GM23338 (cell line): ENCODE results near the gene MCC. TPM values are rescaled to one million over a fixed set of nuclear protein-coding genes. Genes with fewer than 3 reads are reported as not detected.

ENCODE experiments used
- ATAC-seq: fragments of 200-7000 bp; cut with Tn5 transposase; 3 replicates; pipeline ENCODE4 v1.9.1; 2020
- DNase-seq: peaks from one replicate; pipeline ENCODE4 v3.0.0-alpha.2; 2015; ENCODE audit warnings: low spot score
- H2AFZ ChIP-seq: fragments of 200-600 bp; sonication (generic); 2 replicates; pipeline ENCODE4 v1.8.0; 2016; ENCODE audit warnings: antibody characterized with exemption, mild to moderate bottlenecking, moderate library complexity
- H3F3A ChIP-seq: fragments of 200-600 bp; sonication (generic); replicated peaks from 2 replicates; pipeline ENCODE4 v1.8.0; 2017; ENCODE audit warnings: antibody characterized with exemption, mixed run types, low read depth
- H3K27ac ChIP-seq: fragments of 200-600 bp; sonication (generic); 2 replicates; pipeline ENCODE4 v1.6.1; 2016; ENCODE audit warnings: low read depth
- H3K27me3 ChIP-seq: fragments of 200-600 bp; sonication (generic); 2 replicates; pipeline ENCODE4 v1.8.0; 2016; ENCODE audit warnings: mild to moderate bottlenecking, mixed run types, moderate library complexity; ENCODE audit not compliant: insufficient read depth
- H3K36me3 ChIP-seq: fragments of 200-600 bp; sonication (generic); 2 replicates; pipeline ENCODE4 v1.8.0; 2016; ENCODE audit warnings: mild to moderate bottlenecking; ENCODE audit not compliant: insufficient read depth
- H3K4me1 ChIP-seq: fragments of 200-600 bp; sonication (generic); 2 replicates; pipeline ENCODE4 v1.8.0; 2016; ENCODE audit warnings: mild to moderate bottlenecking, moderate library complexity; ENCODE audit not compliant: insufficient read depth
- H3K4me2 ChIP-seq: fragments of 200-600 bp; sonication (generic); 2 replicates; pipeline ENCODE4 v1.7.1; 2017; ENCODE audit warnings: mixed run types
- H3K4me3 ChIP-seq: fragments of 200-600 bp; sonication (generic); 2 replicates; pipeline ENCODE4 v1.6.1; 2016; ENCODE audit warnings: mixed run types
- H3K79me2 ChIP-seq: fragments of 200-600 bp; sonication (generic); replicated peaks from 2 replicates; pipeline ENCODE4 v1.8.0; 2017; ENCODE audit warnings: mild to moderate bottlenecking; ENCODE audit not compliant: insufficient read depth
- H3K9me2 ChIP-seq: fragments of 200-600 bp; sonication (generic); 2 replicates; pipeline ENCODE4 v1.8.0; 2017; ENCODE audit not compliant: insufficient read depth
- H4K20me1 ChIP-seq: fragments of 200-600 bp; sonication (generic); replicated peaks from 2 replicates; pipeline ENCODE4 v1.8.0; 2017; ENCODE audit warnings: mild to moderate bottlenecking; ENCODE audit not compliant: insufficient read depth
- H3K27ac Mint-ChIP-seq: 2 replicates; pipeline ENCODE4 v1.8.0; 2020; ENCODE audit warnings: inconsistent platforms, mild to moderate bottlenecking, moderate library complexity, mixed read lengths
- H3K27me3 Mint-ChIP-seq: 3 replicates; pipeline ENCODE4 v1.8.0; 2022; ENCODE audit warnings: low read depth, mild to moderate bottlenecking, moderate library complexity, mixed read lengths, inconsistent platforms; ENCODE audit not compliant: insufficient read depth, poor library complexity
- H3K36me3 Mint-ChIP-seq: 3 replicates; pipeline ENCODE4 v1.8.0; 2021; ENCODE audit warnings: low read depth, mild to moderate bottlenecking, inconsistent platforms, moderate library complexity, mixed read lengths
- H3K4me1 Mint-ChIP-seq: 3 replicates; pipeline ENCODE4 v1.8.0; 2020; ENCODE audit warnings: mild to moderate bottlenecking, inconsistent platforms, mixed read lengths
- H3K4me3 Mint-ChIP-seq: 3 replicates; pipeline ENCODE4 v1.8.0; 2021; ENCODE audit warnings: moderate library complexity, mild to moderate bottlenecking, inconsistent platforms, mixed read lengths
- H3K9me3 Mint-ChIP-seq: 3 replicates; pipeline ENCODE4 v1.8.0; 2020; ENCODE audit warnings: moderate library complexity, mild to moderate bottlenecking, inconsistent platforms, mixed read lengths
- CREB1 ChIP-seq: fragments of 250-450 bp; sonication (Bioruptor Pico); IDR thresholded peaks from 2 replicates; pipeline ENCODE4 v1.5.0; 2020; ENCODE audit warnings: low read depth, mild to moderate bottlenecking, moderate library complexity
- CTCF ChIP-seq, 2 experiments: fragments of 200-600 bp in 1 of 2; sonication (generic) in 1 of 2; conservative IDR thresholded peaks; 2 replicates each; pipeline versions ENCODE4 v1.5.1 to v1.6.1; 2016 to 2017; ENCODE audit warnings: antibody characterized with exemption in 2 of 2, low read depth in 2 of 2, mild to moderate bottlenecking in 2 of 2, moderate library complexity in 1 of 2
- EZH2 ChIP-seq: fragments of 200-600 bp; sonication (generic); IDR thresholded peaks from one replicate; pipeline ENCODE4 v1.8.0; 2017; ENCODE audit warnings: antibody characterized with exemption, mild to moderate bottlenecking, low read depth; ENCODE audit not compliant: unreplicated experiment
- EZH2phosphoT487 ChIP-seq: fragments of 200-600 bp; sonication (generic); IDR thresholded peaks from one replicate; pipeline ENCODE4 v1.8.1; 2018; ENCODE audit warnings: antibody characterized with exemption; ENCODE audit not compliant: unreplicated experiment
- JUNB ChIP-seq: IDR thresholded peaks from one replicate; pipeline ENCODE4 v1.6.1; 2016; ENCODE audit warnings: antibody characterized with exemption; ENCODE audit not compliant: unreplicated experiment
- NANOG ChIP-seq: IDR thresholded peaks from 2 replicates; pipeline ENCODE4 v1.6.1; 2016; ENCODE audit warnings: antibody characterized with exemption, borderline replicate concordance
- POLR2AphosphoS5 ChIP-seq: IDR thresholded peaks from 2 replicates; pipeline ENCODE4 v1.6.1; 2016; ENCODE audit warnings: antibody characterized with exemption, low read depth
- STAT1 ChIP-seq: IDR thresholded peaks from one replicate; pipeline ENCODE4 v1.6.1; 2016; ENCODE audit warnings: antibody characterized with exemption; ENCODE audit not compliant: unreplicated experiment
- ZNF114 ChIP-seq: fragments of 250-450 bp; sonication (Bioruptor Pico); IDR thresholded peaks from 2 replicates; pipeline ENCODE4 v1.5.0; 2020; ENCODE audit warnings: mild to moderate bottlenecking, moderate library complexity
- ZNF331 ChIP-seq: fragments of 250-450 bp; sonication (Bioruptor Pico); IDR thresholded peaks from 2 replicates; pipeline ENCODE4 v1.5.0; 2020; ENCODE audit warnings: low read depth, mild to moderate bottlenecking, moderate library complexity
- ZNF462 ChIP-seq: fragments of 250-450 bp; sonication (Bioruptor Pico); IDR thresholded peaks from 2 replicates; pipeline ENCODE4 v1.5.0; 2020; ENCODE audit warnings: mild to moderate bottlenecking, moderate library complexity
- polyA plus RNA-seq: library from polyadenylated mRNA; unstranded; fragments of >200 nt; fragmentation: Nextera tagmentation; extraction: Ambion mirVana; gene quantifications from 2 replicates; pipeline ENCODE4 v1.2.1, GENCODE V29; 2016
- total RNA-seq: library from RNA; depleted of rRNA; stranded (reverse); fragments of >200 nt; shearing (Covaris generic); gene quantifications from 2 replicates; pipeline ENCODE4 v1.2.3, GENCODE V29; 2014
- TF ChIP-seq, protein P1 (sequence below): IDR thresholded peaks from 2 replicates; pipeline ENCODE4 v1.6.1; 2016; ENCODE audit warnings: antibody characterized with exemption
- TF ChIP-seq, protein P2 (sequence below): IDR thresholded peaks from one replicate; pipeline ENCODE4 v1.6.1; 2018; ENCODE audit warnings: antibody characterized with exemption; ENCODE audit not compliant: unreplicated experiment

Gene MCC
- total and polyA plus RNA-seq, 2 experiments from 2014 or later = 3.8 to 10.1 TPM

DNA sequence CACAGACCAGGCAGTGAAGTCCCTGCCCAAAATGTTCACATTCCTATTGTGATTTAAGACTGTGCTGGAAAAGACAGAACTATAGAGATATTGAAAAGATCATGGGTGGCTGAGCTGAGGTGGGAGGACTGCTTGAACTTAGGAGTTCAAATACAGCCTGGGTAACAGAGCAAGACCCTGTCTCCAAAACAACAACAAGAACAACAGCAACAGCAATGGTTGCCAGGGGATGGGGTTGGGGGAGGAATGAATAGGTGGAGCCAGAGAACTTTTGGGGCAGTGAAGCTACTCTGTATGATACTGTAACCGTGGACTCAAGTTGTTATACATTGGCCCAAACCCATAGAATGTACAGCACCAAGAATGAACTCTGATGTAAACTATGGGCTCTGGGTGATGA, 423.4 kb downstream of the MCC start:
- H3K36me3 Mint-ChIP-seq = peaks cover 29% of the 10 kb centered on the region
- H3K27ac ChIP-seq = no peak overlapping the region
- no peak for ATAC-seq
- TF ChIP-seq NANOG (no peak), ZNF331 (CRISPR knock-in tag) (no peak), ZNF462 (CRISPR knock-in tag) (no peak), ZNF114 (CRISPR knock-in tag) (no peak), CREB1 (CRISPR knock-in tag) (no peak), STAT1 (no peak), POLR2AphosphoS5 (no peak), EZH2 (no peak), JUNB (no peak), CTCF (conservative IDR thresholded peaks at IDR 0.05; ENCODE audit: low read depth in 2 of 2) (no peak), EZH2phosphoT487 (no peak)
- TF ChIP-seq, protein P1, sequence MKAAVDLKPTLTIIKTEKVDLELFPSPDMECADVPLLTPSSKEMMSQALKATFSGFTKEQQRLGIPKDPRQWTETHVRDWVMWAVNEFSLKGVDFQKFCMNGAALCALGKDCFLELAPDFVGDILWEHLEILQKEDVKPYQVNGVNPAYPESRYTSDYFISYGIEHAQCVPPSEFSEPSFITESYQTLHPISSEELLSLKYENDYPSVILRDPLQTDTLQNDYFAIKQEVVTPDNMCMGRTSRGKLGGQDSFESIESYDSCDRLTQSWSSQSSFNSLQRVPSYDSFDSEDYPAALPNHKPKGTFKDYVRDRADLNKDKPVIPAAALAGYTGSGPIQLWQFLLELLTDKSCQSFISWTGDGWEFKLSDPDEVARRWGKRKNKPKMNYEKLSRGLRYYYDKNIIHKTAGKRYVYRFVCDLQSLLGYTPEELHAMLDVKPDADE = no peak
- TF ChIP-seq, protein P2, sequence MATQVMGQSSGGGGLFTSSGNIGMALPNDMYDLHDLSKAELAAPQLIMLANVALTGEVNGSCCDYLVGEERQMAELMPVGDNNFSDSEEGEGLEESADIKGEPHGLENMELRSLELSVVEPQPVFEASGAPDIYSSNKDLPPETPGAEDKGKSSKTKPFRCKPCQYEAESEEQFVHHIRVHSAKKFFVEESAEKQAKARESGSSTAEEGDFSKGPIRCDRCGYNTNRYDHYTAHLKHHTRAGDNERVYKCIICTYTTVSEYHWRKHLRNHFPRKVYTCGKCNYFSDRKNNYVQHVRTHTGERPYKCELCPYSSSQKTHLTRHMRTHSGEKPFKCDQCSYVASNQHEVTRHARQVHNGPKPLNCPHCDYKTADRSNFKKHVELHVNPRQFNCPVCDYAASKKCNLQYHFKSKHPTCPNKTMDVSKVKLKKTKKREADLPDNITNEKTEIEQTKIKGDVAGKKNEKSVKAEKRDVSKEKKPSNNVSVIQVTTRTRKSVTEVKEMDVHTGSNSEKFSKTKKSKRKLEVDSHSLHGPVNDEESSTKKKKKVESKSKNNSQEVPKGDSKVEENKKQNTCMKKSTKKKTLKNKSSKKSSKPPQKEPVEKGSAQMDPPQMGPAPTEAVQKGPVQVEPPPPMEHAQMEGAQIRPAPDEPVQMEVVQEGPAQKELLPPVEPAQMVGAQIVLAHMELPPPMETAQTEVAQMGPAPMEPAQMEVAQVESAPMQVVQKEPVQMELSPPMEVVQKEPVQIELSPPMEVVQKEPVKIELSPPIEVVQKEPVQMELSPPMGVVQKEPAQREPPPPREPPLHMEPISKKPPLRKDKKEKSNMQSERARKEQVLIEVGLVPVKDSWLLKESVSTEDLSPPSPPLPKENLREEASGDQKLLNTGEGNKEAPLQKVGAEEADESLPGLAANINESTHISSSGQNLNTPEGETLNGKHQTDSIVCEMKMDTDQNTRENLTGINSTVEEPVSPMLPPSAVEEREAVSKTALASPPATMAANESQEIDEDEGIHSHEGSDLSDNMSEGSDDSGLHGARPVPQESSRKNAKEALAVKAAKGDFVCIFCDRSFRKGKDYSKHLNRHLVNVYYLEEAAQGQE = no peak
- H3K27me3 ChIP-seq = no peaks in the 10 kb centered on the region
- peaks cover 10% of the 10 kb centered on the region for H3K27me3 Mint-ChIP-seq
- H3K4me2 ChIP-seq = no peak overlapping the region
- H3K79me2 ChIP-seq = no peaks in the 10 kb centered on the region
- H3K4me1 ChIP-seq = peaks cover 8% of the 10 kb centered on the region
- 0 out of 2 replicates have a peak, but pooled peaks cover 4% of the 10 kb centered on the region for H3K36me3 ChIP-seq
- H3K4me1 Mint-ChIP-seq = peaks cover 12% of the 10 kb centered on the region
- H3K4me3 ChIP-seq = no peak overlapping the region
- no peaks in the 10 kb centered on the region; the same call in 2 of the 3 replicates for H3K9me3 Mint-ChIP-seq
- peaks cover 12% of the 10 kb centered on the region for H3K9me2 ChIP-seq
- H2AFZ ChIP-seq = no peak overlapping the region
- DNase-seq = no peak
- no peak overlapping the region for H3K4me3 Mint-ChIP-seq
- H3F3A ChIP-seq = peaks cover 8% of the 10 kb centered on the region; the same call in 1 of the 2 replicates
- no peaks in the 10 kb centered on the region for H4K20me1 ChIP-seq
- H3K27ac Mint-ChIP-seq = no peak overlapping the region
